ENCODE data around the gene RPL4. TPM values are rescaled to one million over a fixed set of nuclear protein-coding genes. Genes with fewer than 3 reads are reported as not detected.
"Not testable (repeated sequence)": the region's sequence is repeated elsewhere in the genome, so short reads cannot be mapped to it uniquely, and the experiment has no call there.

Gene RPL4
- total RNA-seq, result 1,000 to 10,000 TPM; 4,670 to 4,826 TPM

DNA sequence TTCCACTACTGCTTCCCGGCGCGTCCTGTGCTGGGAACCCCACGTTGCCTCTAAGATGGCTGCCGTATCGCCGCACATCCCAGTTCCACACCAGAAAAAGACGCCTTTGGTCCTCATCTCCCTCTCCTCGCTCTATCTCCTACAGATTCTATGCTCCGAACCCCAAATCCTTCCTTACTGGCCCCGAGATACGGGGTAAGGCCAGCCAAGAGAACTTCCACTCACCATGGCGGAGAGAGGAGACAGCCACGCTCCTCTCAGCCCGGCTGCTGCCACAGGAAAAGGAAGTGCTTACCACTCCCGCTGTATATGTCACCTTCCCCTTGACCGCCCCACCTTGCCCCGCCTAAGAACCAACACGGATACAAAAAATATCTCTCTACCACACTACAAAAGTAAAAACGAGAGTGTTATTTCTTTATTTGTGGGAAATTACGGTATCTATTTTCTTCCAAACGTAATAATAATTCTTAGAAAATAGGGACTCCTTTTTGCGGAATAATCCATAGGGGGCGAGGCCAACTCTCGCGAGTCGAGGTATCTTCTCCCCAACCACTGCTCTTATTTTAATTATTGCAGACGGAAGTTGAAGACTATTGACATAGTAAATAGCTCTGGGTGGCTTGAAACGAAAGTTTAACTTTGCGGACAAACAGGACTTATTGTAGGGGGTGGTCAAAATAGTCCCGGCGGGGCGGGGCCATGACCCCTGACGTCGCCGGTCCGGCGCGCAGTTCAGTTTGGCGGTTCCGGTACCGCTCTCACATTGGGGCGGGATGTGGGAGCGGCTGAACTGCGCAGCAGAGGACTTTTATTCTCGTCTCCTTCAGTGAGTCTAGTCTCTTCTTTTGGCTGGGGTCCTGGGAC, at the start of gene RPL4, which contains the start of gene ZWILCH:
RPL4 (minus strand) TSS at position 293 of the 867 bp plus-strand sequence; CDS start at position 228, 65 bp downstream.
ZWILCH (plus strand) TSS at position 764 of the 867 bp plus-strand sequence; CDS start at position 777, 13 bp downstream.
- DNase-seq, result peak; percentile 80
- Mint-ChIP-seq H3K36me3 (peaks cover 64% of the 10 kb centered on the region), H3K4me3 (peak within 1 kb of the TSS; percentile 100), H3K27me3 (peaks cover 4% of the 10 kb centered on the region), H3K4me1 (peaks cover 41% of the 10 kb centered on the region), H3K27ac (peak within 1 kb of the TSS; percentile 100), H3K9me3 (no peaks in the 10 kb centered on the region)

DNA sequence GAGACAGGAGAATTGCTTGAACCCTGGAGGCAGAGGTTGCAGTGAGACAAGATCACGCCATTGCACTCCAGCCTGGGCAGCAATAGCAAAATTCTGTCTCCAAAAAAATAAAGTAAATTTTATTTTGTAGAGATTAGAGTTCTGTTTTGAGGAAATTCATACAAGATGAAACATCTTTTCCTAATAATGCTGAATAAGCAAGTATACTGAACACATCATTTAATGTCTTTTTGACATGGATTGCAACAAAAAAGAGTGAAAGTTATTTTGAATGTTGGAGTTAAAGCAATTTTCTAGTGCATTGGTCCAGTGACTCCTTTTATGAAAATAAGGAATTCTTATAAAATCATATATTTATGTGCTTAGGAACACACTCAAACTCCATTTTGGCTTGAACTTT, 40.6 kb upstream of the RPL4 start:
- no peaks in the 10 kb centered on the region for H3K4me1 Mint-ChIP-seq
- no peak overlapping the region for H3K27ac Mint-ChIP-seq
- H3K9me3 Mint-ChIP-seq, result no peaks in the 10 kb centered on the region
- no peaks in the 10 kb centered on the region for H3K27me3 Mint-ChIP-seq
- peaks cover 21% of the 10 kb centered on the region for H3K36me3 Mint-ChIP-seq
- no peak for DNase-seq
- H3K4me3 Mint-ChIP-seq, result no peak overlapping the region

DNA sequence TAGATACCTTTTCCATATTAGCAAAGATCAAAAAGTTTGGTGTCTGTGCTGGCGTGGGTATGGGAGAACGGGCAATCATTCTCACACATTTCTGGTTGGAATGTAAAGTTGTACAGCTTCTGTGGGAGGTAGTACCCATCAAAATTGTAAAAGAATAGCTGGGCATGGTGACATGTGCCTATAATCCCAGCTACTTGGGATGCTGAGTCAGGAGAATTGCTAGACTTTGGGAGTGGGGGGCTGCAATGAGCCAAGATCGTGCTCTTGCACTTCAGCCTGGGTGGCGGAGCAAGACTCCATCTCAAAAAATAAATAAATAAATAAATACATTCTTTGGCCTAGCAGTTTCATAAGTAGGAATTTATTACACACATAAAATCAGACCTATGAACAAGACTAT, 38.2 kb upstream of the RPL4 start:
- no peaks in the 10 kb centered on the region for H3K9me3 Mint-ChIP-seq
- peaks cover 30% of the 10 kb centered on the region for H3K36me3 Mint-ChIP-seq
- no peaks in the 10 kb centered on the region for H3K27me3 Mint-ChIP-seq
- no peaks in the 10 kb centered on the region for H3K4me1 Mint-ChIP-seq
- no peak overlapping the region for H3K4me3 Mint-ChIP-seq
- H3K27ac Mint-ChIP-seq, result no peak overlapping the region
- DNase-seq, result no peak

DNA sequence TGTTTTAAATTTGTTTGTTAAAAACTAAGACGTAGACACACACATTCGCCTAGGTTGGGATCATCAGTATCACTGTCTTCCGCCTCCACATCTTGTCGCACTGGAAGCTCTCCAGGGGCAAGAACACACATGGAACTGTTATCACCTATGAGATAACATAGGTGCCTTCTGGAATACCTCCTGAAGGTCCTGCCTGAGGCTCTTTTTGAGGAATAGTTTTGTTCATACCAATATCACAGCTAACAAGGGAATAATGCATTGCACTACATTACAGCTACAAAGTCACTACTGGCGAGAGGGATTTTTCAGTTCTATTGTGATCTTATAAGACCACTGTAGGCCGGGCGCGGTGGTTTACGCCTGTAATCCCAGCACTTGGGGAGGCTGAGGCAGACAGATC, 30.4 kb upstream of the RPL4 start:
- Mint-ChIP-seq H3K4me1 (no peaks in the 10 kb centered on the region), H3K36me3 (peaks cover 29% of the 10 kb centered on the region), H3K27ac (no peak overlapping the region), H3K27me3 (no peaks in the 10 kb centered on the region), H3K9me3 (no peaks in the 10 kb centered on the region), H3K4me3 (no peak overlapping the region)
- no peak for DNase-seq

DNA sequence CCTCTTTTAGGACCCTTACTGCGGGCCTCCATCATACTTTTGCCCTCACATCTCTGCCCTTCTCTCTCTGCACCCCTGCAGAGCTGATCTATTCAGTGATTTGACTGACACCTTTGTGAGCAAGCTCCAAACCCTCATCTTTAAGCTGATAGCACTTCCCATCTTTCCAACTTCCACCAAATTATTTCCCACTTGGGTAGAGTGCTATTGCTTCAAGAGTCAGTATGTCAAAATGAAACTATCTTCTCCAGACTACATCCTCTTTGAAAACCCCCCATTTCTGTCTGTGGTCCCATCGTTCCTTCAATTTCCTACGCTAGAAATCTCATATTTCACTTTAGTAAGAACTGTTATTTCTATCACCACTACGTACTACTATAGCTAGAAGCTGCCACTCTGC, 20.2 kb upstream of the RPL4 start:
- DNase-seq, result no peak
- Mint-ChIP-seq H3K4me1 (no peaks in the 10 kb centered on the region), H3K27ac (no peak overlapping the region), H3K36me3 (peaks cover 31% of the 10 kb centered on the region), H3K9me3 (no peaks in the 10 kb centered on the region), H3K27me3 (no peaks in the 10 kb centered on the region), H3K4me3 (no peak overlapping the region)

DNA sequence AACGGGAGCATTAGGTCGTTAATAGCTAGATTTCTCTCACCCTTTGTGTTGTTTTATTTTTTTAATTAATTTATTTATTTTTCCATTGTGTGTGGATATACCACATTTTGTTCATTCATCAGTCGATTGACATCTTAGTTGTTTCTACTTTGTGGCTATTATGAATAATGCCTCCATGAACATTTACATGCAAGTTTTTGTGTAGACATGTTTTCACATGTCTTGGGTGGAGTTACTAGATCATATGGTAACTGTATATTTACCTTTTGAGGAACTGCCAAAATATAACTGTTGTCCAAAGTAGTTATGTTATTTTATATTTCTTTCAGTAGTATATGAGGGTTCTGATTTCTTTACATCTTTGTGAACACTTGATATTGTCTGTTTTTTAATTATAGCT, 19.3 kb upstream of the RPL4 start:
- no peak overlapping the region for H3K4me3 Mint-ChIP-seq
- H3K36me3 Mint-ChIP-seq, result peaks cover 27% of the 10 kb centered on the region
- H3K9me3 Mint-ChIP-seq, result no peaks in the 10 kb centered on the region
- H3K4me1 Mint-ChIP-seq, result no peaks in the 10 kb centered on the region
- no peak for DNase-seq
- no peak overlapping the region for H3K27ac Mint-ChIP-seq
- no peaks in the 10 kb centered on the region for H3K27me3 Mint-ChIP-seq

DNA sequence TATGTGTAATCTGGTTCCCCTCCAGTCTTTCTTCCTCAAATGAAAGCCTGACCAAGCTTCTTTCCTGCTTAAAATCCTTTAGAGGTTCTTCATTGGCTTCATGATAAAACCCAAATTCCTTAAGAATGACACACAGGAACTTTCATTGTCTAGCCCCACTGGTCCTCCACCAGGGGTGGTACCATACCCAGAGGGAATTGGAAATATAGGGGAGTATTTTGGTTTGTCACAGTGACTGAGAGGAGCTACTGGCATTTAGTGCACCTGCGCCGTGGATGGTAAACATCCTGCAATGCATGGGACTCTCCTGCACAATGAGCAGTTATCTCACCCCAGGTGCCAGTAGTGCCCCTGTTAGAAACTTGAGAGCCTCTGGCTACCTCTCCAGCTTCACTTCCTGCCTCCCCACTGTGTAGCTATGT, 11.3 kb upstream of the RPL4 start:
- peaks cover 22% of the 10 kb centered on the region for H3K36me3 Mint-ChIP-seq
- no peak overlapping the region for H3K27ac Mint-ChIP-seq
- no peaks in the 10 kb centered on the region for H3K9me3 Mint-ChIP-seq
- no peaks in the 10 kb centered on the region for H3K4me1 Mint-ChIP-seq
- no peak overlapping the region for H3K4me3 Mint-ChIP-seq
- H3K27me3 Mint-ChIP-seq, result no peaks in the 10 kb centered on the region
- DNase-seq, result no peak

DNA sequence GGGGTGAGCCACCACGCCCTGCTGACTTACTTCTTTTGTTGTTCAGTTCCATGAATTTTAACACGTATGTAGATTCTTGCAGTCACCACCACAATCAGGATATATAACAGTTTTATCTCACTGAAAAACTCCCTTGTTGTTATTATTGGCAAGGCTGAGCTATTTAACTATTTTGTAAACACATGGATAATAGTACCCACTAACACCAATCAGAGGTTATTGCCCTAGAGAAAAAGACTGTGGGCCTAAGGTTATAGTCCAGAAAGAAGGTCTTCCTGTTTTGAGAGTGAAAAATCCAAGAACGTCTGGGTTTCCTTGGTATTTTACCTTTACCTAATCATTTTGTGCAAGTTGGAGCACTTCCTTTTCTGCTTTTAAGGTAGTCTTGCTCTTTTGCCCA, 9.9 kb upstream of the RPL4 start:
- Mint-ChIP-seq H3K36me3 (peaks cover 26% of the 10 kb centered on the region), H3K4me1 (no peaks in the 10 kb centered on the region), H3K27ac (no peak overlapping the region), H3K4me3 (no peak overlapping the region), H3K9me3 (no peaks in the 10 kb centered on the region), H3K27me3 (no peaks in the 10 kb centered on the region)
- no peak for DNase-seq

DNA sequence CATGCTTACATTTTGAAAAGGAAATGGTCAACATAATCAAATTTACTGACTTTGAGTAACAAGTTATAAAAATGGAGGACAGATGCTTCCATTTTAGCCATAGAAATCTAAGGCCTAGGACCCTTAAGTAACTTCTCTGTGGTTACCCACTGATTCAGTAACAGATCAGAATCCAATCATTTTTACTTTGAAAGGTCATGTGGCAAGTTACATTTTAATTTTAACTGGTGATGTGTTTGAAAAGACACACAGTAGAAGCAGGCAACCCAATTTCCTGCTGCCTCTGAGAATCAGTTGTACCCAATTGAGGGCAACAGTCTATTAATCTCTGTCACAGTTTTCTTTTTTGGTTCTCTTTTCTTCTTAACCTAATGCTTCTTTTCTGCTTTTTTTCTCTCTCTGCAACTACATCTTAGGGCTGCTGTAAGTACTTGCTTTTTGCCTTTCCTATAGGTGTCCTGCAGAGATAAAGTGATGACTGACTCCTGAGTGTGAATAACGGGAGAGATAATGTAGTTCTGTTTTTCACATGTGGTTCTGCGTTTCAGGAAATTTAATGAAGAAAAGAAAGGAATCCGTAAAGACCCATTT, 3.7 kb upstream of the RPL4 start:
- no peak overlapping the region for H3K4me3 Mint-ChIP-seq
- no peaks in the 10 kb centered on the region for H3K9me3 Mint-ChIP-seq
- peaks cover 19% of the 10 kb centered on the region for H3K4me1 Mint-ChIP-seq
- no peak overlapping the region for H3K27ac Mint-ChIP-seq
- DNase-seq, result no peak
- peaks cover 4% of the 10 kb centered on the region for H3K27me3 Mint-ChIP-seq
- peaks cover 33% of the 10 kb centered on the region for H3K36me3 Mint-ChIP-seq

DNA sequence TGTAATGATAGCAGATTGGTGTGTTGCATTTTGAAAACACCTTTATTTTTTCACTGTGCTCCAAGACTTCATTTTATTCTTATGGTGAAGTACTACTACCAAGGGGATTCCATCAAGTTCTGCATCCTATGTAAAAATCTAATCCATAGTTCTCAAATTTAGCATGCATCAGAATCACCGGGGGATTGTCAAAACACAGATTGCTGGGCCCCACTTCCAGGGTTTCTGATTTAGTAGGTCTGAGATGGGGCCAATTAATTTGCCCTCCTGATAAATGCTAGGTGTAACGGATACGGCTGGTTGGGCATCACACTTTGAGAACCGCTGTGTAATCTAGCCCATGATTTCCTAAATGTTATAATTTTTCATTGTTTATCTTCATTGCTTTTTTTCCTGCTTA, 1.2 kb upstream of the RPL4 start:
- H3K4me1 Mint-ChIP-seq, result peaks cover 38% of the 10 kb centered on the region
- peak overlapping the region; percentile 100 for H3K27ac Mint-ChIP-seq
- peaks cover 58% of the 10 kb centered on the region for H3K36me3 Mint-ChIP-seq
- peak overlapping the region; percentile 100 for H3K4me3 Mint-ChIP-seq
- no peak for DNase-seq
- H3K27me3 Mint-ChIP-seq, result peaks cover 4% of the 10 kb centered on the region
- H3K9me3 Mint-ChIP-seq, result no peaks in the 10 kb centered on the region

DNA sequence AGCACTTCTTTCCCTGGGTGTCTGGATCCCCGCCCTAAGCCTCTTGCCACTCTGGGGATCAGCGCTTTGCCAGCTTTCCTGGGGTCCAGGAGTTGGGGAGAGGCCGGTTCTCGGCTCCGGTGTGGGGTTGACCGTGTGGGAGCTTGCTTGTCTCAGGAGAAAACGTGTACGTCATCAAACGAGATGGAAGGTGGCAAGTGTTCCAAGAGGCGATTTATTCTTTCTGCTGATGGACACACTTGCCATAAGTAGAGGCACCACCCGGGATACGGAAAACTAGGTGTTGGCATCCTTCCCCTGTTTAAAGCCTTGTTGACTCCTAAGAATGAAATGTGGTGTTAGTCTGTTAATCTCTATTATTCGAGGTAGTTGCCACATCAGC, 766 bp upstream of the RPL4 start:
- Mint-ChIP-seq H3K27ac (peak overlapping the region; percentile 100), H3K9me3 (no peaks in the 10 kb centered on the region), H3K4me3 (peak overlapping the region; percentile 100), H3K36me3 (peaks cover 58% of the 10 kb centered on the region), H3K4me1 (peaks cover 38% of the 10 kb centered on the region), H3K27me3 (peaks cover 4% of the 10 kb centered on the region)
- no peak for DNase-seq

DNA sequence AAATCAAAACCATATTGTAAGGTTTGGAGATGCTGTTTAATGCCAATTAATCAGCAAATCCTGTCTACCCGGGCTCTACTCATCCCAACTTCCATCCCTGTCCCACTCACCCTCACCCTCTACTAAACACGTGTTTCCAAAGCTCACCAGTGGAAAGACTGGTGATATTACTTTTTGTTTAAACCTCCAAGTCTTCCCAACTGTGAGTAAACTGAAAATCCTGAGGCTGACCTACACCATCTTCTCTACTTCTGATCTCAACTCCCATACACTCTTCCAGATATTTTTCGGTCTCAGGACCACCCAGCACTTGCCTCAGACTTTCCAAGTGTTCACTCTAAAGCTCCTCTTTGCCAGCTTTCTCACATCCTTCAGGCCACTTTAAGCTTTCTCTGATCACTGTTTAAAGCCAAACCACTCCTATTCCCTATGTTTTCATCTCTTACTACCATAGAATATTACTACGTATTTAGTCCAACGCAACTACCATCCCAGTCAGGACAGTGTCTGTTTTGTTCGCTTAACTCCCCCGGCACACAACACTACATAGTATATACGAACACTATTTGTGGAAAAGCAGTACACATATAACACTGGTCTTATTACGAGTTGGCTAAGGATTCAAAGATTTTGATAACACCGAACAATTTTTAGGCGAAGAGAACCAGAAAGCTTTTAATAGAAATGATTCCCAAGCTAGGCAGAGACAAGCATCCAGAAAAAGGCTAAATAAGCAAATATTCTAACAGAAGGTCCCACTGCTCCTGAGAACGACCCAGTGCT, 684 bp downstream of the RPL4 start:
- peak overlapping the region; percentile 100 for H3K4me3 Mint-ChIP-seq
- peaks cover 65% of the 10 kb centered on the region for H3K36me3 Mint-ChIP-seq
- H3K4me1 Mint-ChIP-seq, result peaks cover 44% of the 10 kb centered on the region
- H3K9me3 Mint-ChIP-seq, result no peaks in the 10 kb centered on the region
- H3K27ac Mint-ChIP-seq, result peak overlapping the region; percentile 100
- peaks cover 4% of the 10 kb centered on the region for H3K27me3 Mint-ChIP-seq
- DNase-seq, result no peak

DNA sequence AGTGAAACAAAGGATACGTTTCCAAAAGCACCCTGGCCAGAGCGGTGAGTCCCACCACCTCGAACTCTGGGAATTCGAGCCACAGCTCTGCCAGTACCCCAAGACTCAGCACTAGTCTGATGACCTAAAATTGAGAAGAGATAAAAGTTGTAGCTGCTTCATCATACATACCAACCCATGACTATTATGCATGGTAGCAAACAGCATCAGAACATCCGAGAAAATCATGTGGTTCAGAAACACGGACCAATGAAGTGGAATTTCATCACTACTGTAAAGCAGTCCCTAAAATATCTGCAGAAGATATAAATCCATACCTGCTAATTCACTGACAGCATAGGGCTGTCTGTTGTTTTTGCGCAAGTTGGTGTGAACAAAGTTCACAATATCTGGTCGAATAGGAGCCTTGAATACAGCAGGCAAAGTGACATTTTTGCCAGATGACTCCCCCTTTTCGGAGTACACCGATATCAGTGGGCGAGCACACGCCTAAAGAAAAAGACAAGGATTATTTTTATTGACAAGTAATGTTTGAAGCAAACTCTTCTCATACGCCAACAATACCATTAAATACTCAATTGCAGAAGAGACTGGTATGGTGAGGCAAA, 1.5 kb downstream of the RPL4 start:
- peak overlapping the region; percentile 100 for H3K4me3 Mint-ChIP-seq
- DNase-seq, H3K9me3 Mint-ChIP-seq, H3K27me3 Mint-ChIP-seq: not testable (repeated sequence)
- H3K36me3 Mint-ChIP-seq, result peaks cover 65% of the 10 kb centered on the region
- peaks cover 47% of the 10 kb centered on the region for H3K4me1 Mint-ChIP-seq
- H3K27ac Mint-ChIP-seq, result peak overlapping the region; percentile 100

DNA sequence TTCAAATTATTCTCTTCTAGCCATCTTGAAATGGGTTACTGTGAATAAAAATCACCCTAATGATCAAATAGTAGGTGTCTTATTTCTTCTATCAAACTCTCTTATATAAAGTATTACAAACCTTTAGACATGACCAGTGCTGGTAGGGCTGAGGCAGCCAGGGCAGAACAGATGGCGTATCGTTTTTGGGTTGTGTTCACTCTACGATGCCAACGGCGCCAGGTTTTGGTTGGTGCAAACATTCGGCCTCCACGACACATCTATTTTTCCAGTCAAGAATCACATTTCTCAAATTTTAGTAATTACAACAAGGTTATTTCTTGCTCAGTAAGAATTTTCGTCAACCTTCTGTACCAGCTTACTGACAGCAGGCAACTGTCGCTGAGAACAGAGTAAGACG, 2.2 kb downstream of the RPL4 start:
- Mint-ChIP-seq H3K4me3 (peak overlapping the region; percentile 100), H3K36me3 (peaks cover 70% of the 10 kb centered on the region), H3K27me3 (peaks cover 4% of the 10 kb centered on the region), H3K4me1 (peaks cover 45% of the 10 kb centered on the region), H3K9me3 (no peaks in the 10 kb centered on the region), H3K27ac (peak overlapping the region; percentile 100)
- no peak for DNase-seq

DNA sequence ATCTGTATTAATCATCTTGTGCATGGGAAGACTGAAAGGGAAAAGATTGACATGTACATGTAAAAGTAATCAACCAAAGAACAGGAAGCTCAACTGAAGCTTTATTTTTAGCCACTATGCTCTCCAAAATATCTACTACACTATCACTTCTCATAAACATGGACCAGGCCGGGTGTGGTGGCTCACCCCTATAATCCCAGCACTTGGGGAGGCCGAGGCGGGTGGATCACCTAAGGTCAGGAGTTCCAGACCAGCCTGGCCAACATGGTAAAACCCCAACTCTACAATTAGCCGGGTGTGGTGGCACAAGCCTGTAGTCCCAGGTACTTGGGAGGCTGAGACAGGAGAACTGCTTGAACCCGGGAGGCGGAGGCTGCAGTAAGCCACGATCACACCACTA, 4.3 kb downstream of the RPL4 start:
- H3K9me3 Mint-ChIP-seq, DNase-seq, H3K27me3 Mint-ChIP-seq: not testable (repeated sequence)
- Mint-ChIP-seq H3K36me3 (peaks cover 82% of the 10 kb centered on the region), H3K4me1 (peaks cover 53% of the 10 kb centered on the region), H3K27ac (peak overlapping the region; percentile 97), H3K4me3 (peak overlapping the region; percentile 40)

Data from activated naive CD8-positive, alpha-beta T cell treated with anti-CD3 and anti-CD28 coated beads for 36 hours (primary cell).